Esophagus mucosa (tissue), 1 donor: ENCODE results near the gene MRTFA. TPM values are rescaled to one million over a fixed set of nuclear protein-coding genes. Genes with fewer than 3 reads are reported as not detected.
"Not testable (repeated sequence)": the region's sequence is repeated elsewhere in the genome, so short reads cannot be mapped to it uniquely, and the experiment has no call there.

Experiments used
- ATAC-seq: fragments of 200-7000 bp; cut with Tn5 transposase; one replicate; pipeline ENCODE4 v1.9.1; 2020
- total RNA-seq: library from RNA; stranded (reverse); gene quantifications from one replicate; pipeline ENCODE4 v1.2.4, GENCODE V29; 2023
- donor health status: DM: yes; HTN: yes; CAD: no.

The MRTFA gene
- total RNA-seq, 1 donor from 2014 or later, result 19.4 TPM

DNA sequence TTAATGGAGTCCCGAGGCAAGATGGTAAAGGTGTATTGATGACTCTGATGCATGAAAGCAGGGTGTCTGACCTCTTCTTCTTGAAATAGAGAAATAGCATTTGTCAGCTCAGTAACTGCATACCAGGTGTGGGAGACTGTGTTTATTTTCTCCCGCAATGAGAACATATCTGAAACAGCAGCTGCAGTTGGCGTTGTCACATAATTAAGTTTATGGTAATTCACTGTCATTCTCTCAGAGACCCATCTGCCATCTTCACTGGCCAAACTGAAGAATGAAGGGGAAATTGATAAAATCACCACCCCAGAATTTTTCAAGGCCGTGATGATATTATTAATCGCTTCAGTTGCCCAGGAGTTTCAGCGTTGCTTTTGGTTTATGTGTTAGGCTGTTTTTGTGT, 22.6 kb upstream of the MRTFA start:
- no peak for ATAC-seq

DNA sequence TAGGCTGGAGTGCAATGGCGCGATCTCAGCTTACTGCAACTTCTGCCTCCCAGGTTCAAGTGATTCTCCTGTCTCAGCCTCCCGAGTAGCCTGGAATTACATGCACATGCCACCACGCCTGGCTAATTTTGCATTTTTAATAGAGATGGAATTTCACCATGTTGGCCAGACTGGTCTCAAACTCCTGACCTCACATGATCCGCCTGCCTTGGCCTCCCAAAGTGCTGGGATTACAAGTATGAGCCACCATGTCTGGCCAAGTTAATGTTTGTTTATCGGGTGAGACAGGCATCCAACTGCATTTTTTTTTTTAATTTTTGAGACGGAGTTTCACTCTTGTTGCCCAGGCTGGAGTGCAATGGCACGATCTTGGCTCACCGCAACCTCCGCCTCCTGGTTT, 20.1 kb upstream of the MRTFA start:
- ATAC-seq, result not testable (repeated sequence)

DNA sequence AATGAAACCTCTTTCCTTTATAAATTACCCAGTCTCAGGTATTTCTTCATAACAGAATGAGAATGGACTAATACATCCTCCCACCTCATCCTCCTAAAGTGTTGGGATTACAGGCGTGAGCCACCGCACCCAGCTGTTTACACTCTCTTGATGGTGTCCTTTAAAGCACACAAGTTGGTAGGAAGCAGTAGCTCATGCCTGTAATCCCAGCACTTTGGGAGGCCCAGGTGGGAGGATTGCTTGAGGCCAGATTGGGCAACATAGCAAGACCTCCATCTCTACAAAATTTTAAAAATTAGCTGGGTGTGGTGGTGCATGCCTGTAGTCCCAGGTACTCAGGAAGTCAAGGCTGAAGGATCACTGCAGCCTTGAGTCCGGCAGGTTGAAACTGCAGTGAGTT, 19.4 kb upstream of the MRTFA start:
- not testable (repeated sequence) for ATAC-seq

DNA sequence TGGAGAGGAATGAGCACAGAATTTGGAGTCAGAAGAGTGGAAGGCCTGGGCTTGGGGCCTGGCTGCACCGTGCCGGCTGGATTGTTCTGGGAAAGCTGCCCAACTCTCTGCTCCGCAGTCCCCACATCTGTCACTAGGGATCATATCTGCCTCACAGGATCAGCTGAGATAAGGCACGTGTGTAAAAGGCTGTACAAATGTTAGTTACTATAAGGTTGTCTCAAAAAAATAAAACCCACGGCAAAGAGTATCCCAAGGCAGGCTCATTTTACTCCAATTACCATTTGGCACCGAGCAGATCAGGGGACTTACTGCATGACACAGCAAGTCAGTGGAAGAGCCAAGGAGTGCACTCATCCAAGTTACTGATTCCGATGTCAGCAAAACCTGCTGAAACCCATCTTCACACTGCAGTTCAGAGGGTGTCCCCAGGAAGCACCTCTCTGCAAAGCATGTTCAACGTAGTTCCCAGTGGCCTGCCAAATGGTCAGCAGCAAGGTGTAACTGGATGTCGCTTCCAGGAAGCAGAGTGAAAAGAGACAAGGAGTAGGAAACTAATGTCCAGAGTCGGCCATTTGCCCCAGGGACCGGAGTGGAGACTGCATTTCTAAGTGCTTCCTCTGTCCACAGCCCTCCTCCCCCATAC, 18.1 kb upstream of the MRTFA start:
- ATAC-seq, result peak; percentile 0

DNA sequence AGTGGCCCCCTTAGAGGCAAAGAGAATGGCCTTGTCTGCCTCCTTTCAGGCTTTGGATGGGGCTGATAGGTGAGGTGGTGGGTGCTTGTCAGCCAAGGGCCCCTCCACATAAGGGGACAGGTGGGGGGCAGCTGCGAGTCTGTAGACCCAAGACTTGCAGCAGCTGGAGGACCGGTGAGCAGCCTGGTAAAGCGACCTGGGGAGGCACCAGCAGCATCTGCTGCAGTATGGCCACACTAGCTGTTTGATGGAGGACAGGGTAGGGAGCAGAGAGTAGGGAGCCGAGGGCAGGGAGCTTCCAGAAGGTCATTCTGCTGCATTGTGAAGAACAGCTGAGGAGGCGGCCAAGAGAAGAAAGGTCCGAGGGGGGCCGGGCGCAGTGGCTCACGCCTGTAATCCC, 16.8 kb upstream of the MRTFA start:
- ATAC-seq, result no peak

DNA sequence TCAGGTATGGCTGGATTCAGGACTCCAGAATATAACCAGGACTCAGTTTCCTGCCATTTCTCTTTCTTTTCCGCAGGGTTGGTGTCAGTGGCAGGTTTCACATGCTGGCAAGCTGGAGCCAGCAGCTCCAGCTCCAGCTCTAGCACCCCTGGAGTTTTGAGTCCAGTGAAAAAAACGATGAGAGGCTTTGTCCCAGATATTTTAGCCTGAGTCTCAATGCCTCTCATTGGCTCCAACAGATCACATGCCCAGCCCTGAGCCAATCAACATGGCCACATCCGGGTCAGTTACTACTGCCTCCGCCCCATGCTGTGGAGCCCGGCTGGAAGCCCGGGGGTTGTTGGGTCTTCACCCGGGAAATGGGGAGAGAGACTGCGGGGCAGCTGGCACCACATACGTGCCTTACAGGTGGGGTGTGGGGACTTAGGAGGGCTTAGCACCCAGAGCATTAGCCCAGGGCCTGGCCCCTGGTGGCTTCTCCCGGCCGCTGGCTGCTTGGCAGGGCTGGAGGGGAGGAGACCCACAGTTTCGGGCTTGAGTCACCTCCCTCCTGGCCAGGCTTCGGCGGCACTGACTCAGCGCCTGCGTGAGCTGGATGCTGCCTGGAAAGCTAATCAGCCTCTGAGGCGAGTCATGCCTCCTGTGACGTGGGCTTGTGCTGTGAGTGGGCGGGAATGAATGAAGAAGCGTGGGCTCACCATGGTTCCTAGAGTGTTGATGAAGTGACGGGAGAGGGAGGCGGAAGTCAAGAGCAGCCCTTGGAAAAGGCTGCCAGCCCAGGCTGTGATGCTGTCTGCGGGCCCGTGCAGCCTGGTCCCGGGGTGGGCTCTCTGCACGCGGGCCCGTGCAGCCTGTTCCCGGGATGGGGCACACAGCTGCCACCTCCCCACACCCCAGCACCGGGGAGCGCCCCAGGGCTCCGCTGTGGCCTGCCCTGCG, 15.3 kb upstream of the MRTFA start:
- peak; percentile 91 for ATAC-seq

DNA sequence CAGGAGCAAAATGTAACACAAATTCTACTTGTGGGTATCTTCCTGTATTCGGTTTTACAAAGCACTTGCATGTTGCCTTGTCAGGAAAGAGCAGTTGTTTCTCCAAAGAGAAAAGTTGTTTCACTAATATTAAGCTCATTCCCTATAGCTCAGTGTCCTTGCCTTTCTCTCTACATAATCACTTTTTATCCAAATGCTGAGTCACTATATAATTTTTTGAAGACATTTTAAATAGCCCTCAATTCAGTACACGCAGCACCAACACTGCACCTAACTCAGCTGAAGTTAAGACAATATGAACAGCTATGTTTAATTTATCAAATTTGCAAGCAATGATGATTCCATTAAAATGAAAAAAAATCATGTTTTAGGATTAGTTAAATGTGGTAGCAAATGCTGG, 14.5 kb upstream of the MRTFA start:
- ATAC-seq, result no peak

DNA sequence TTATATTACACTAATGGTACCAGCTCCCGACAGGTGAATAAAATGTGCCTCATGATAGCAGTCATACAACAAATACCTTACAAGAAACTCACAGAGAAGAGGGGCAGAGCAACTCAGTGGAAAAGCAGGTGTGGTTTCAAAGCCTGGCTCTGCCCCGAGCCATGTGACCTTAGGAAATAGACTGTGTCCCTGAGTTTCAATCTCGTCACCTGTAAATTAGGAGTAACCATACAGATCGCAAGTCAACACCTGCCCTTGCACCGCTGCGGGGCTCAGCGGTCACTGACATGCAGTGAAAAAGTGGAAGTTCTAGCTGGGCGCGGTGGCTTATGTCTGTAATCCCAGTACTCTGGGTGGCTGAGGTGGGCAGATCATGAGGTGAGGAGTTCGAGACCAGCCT, 11.9 kb upstream of the MRTFA start:
- peak; percentile 49 for ATAC-seq

DNA sequence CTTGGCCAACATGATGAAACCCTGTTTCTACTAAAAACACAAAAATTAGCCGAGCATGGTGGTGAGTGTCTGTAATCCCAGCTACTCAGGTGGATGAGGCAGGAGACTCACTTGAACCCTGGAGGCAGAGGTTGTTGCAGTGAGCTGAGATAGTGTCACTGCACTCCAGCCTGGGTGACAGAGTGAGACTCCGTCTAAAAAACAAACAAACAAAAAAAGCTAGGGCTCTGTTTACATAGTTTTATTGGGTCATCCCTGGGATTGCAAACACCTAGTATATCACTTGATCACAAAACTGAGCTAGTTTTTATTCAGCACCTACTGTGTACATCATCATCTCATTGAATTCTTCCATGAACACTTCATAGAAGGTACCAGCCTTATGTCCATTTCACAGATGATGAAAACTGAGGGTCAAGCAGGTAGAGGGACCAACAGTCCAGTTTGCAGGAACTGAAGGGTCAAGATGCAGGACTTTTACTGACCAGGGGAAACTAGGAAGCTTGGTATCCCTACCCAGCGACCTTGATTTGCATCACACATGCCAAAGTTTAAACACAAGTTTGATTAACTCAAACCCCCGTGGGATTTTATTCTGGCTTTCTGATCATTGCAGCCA, 9.2 kb upstream of the MRTFA start:
- ATAC-seq, result no peak

DNA sequence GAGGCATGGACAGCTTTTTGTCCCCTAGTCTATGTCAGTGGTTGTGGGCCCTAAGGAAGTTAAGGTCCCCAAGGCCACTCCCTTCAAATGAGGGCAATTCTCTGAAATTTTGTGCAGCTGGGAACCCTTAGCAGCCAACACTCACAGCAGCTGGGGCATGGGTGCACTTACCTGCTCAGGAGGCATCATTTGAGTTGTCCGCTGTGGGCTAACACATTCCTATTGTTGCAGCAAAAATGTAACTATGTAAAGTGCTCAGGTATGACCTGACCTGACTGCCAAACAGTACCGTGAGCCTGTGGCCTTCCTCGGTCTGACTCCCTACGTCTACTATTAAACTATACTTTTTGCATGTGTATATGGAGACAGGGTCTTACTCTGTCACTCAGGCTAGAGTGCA, 5.8 kb upstream of the MRTFA start:
- no peak for ATAC-seq

DNA sequence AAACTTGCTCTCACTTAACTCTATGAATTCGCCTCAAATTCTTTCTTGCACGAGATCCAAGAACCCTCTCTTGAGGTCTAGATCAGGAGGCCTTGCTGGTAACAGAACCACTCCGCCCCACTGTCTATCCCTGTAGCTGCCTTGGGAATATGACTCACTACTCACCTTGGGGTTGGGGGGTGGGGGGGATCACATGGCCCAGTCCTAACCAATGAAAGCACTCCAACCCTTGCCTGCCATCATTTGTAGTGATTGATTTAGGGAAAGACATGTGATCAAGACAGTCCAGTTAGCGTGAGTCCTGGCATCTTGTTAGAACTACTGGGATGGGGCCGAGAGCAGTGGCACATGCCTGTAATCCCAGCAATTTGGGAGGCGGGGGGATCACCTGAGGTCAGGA, 4.8 kb upstream of the MRTFA start:
- ATAC-seq, result no peak

DNA sequence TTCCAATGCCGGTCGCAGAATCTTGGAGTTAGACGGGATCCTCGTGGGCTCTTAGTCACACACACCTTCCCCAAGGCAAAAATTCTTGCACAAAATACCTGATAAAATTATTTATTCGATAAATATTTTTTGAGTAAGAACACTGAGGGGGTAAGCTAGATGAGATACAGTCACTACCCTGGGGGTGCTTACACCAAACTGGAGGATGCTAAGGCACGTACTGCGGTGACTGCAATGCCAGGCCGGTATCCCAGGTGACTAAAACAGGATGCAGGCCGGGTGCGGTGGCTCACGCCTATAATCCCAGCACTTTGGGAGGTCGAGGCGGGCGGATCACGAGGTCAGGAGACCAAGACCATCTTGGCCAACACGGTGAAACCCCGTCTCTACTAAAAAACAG, 1.7 kb upstream of the MRTFA start:
- ATAC-seq, result no peak

DNA sequence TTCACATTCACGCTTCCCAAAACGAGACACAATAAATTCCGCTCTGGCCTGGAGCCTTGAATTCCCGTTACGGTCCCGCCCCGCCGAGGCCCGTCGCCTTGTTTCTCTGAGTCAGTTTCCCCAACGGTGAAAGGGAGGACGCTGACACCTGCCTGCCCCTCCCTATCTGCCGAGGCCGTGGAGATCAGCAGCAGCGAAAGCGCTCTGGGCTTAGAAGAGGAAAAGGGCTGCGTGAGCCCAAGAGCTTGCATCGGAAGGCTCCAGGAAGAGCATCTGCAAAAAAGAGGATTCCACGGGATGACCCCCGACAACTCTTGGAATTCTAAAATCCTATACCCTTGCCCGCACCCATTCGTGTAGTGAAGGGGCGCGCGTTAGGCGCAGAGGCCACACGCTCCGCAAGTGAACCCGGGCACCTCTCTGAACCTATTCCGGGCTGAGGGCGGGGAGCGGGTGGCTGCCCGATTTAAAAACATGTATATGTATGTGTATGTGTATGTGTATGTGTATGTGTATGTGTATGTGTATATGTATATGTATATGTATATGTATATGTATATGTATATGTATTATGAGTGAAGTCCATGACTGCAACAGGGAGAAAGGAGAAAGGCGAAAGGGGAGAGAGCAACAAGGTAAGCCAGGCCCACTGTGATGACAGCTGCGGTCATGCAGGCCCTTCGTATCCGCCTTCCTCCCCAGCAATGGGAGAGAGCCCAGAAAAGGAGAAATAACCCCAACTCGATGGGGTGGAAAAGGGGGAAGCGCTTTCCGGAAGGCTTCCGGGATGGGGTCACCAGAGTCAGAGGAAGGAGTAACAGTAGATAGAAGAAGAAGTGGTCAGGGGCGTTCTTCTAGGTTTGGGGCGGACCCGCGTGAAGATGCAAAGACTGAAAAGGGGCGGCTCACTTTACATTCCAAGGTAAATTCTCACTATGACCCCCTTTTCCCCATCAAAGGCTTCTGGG, 948 bp upstream of the MRTFA start:
- ATAC-seq, result peak; percentile 49

DNA sequence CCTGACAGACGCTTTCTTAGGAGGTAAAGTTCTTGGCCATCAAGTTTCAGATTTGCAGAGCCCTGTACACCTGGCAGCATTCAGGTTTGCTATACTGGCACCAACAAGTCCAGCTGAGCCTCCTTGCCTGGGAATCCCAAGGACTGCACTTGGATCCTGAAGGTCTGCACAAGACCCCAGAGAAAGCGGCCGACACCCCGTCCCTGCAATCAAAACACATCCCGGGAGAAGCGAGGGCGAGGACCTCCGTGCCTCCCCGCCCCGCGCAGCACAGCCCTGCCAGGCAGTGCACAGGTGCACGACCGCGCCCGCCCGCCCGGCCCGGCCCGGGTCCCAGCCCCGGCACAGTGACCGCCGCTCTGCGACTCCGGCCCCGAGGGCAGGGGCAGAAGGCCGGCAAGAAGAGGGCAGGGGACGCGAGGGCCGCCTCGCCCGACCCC, 559 bp downstream of the MRTFA start:
- peak; percentile 41 for ATAC-seq

DNA sequence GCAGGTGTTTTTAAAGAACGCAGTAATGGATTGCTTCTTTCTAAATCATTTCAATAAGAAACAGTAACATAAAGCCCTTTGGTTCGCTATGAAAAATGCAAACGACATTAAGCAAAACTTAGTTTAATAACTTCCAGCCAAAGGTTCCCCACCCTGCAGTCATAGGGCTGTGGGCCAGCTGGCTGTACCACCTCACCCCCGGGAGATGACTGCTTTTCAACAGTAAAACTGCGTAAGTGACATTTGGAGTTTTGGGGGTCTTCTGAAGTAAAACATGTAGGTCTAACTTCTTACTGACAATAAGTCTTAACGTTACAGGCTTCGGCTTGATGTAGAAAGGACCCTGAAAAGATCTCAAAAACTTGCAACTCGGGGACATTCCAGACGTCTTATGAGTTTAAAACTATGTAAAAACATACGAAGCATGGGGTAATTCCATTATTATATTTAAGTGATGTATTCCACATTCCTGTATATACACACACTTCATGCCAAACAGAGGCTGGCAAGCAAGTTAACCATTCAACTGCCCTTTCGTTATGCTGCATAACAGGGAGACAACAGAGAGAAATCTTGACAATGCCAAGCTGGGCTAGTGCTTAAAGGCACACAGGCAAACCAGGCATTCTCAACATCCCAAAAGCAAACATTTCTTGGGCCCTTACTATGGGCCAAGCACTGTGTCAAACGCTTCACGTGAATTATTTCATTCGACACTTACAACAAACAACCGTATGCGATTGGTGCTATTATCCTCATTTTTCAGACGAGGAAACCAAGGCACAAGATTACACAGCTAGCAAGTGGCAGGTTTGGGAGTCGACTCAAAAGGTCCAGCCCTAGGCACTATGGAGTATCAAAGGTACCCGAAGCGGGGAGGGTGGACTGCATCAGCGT, 1.2 kb downstream of the MRTFA start:
- ATAC-seq, result no peak

DNA sequence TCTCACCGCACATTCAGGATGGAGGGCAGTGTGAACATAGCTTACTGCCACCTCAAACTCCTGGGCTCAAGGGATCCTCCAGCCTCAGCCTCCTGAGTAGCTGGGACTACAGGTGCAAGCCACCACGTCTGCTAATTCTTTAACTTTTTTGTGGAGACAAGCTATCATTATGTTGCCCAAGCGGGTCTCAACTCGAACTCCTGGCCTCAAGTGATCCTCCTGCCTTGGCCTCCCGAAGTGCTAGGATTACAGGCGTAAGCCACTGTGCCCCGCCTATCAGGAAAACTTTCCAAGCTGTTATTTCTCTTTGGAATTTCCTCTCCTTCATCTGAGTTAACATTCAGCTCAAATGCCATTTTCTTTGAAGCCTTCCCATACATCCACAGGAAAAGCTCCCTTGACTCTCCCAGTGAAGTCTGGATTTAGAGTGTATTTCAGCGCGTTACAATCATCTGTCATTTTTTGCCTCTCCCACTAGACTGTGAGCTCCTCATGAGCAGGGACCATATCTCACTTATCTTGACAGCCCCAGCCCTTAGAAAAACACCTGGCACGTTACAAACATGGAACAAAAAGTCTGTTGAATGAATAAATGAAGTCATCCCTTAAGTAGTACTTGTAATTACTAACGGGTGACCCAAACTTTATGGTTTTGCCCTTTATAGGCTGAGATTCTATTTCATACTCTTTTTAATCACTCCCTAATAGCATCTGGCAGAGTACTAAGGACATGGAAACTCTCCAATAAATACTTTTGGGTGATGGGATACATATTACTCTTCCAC, 2.2 kb downstream of the MRTFA start:
- ATAC-seq, result no peak

DNA sequence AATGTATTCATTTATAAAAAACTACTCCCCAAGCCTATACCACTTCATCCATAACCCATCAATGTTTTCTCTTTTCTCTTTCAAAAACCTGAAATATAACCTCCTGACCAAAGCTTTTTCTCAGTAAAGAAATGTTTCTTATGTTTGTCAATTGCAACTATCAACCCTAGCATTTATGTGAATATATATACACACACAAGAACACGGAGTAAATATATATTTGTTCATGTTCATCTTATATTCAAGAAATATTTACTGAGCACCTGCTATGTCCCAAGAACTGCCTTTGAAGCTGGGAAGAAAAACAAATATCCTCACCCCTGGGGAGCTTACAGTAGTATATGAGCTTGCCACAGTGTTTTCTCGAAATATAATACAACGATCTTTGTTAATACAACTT, 3.5 kb downstream of the MRTFA start:
- no peak for ATAC-seq

DNA sequence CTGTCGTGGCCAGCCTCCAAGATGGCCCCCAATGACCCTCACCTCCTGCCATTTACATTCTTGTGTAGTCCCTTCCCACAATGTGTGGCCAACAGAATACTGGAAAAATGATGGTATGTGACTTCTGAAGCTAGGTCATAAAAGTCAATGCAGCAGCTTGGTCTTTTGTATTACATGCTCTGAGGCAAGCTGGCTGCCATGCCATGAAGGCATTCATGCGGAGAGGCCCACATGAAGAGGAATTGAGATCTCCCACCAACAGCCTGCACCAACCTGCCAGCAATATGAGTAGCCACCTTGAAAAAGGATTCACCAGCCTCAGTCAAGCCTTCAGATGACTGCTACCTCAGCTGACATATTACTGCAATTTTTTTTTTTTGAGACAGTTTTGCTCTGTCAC, 4.6 kb downstream of the MRTFA start:
- ATAC-seq, result no peak

DNA sequence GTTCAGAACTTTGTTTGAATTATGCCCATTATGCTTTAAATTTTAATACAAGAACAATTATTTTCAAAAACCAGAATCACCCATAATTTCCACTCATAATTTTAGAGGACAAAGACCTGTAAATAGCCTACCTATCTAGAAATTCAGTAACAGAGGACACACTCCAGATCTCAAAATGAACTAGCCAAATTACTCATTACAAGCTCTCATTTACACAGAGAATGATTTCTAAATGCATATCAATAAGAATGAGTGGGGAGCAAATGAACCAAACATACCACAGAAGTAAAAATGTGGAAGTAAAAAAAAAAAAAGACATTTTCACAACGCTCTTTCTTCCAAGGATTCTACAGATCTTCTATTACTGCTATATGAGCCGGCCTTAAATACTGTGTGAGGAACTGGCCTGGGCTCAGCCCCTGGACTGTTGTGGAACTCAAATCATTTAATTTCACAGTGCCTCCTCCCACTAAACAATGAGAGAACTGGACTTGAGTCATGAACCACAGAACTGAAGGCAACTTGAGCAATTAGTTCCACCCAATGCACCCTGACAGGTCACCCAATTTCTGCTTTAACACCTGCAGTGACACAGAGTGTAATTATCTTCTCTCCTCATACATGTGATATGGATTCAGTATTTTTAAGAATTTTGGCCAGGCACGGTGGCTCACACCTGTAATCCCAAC, 8.0 kb downstream of the MRTFA start:
- ATAC-seq, result peak; percentile 70

DNA sequence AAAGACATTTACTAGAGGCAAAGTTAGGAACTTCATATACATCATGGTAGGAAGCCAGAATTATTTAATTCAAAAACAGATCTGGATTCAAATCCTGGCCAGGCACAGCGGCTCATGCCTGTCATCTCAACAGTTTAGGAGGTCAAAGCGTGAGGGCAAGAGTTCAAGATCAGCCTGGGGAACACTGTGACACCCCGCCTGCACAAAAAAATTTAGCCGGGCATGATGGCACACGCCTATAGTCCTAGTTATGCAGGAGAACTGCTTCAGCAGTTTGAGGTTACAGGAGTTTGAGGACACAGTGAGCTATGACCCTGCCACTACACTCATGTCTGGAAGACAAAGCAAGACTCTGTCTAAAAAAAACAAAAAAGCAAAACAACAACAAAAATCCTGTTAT, 8.9 kb downstream of the MRTFA start:
- ATAC-seq, result peak; percentile 89
